Measurements from ENCODE around the gene NINL.
"Not testable (repeated sequence)": the region's sequence is repeated elsewhere in the genome, so short reads cannot be mapped to it uniquely, and the experiment has no call there.

The NINL gene

GRCh38 chr20:25600632-25601031 is 15.3 kb upstream of the NINL start:
- DNase-seq = no peak

- no peak for DNase-seq
These were observed 7.0 kb upstream of the NINL start for GRCh38 chr20:25592135-25592852.

GRCh38 chr20:25590778-25591177 is 5.4 kb upstream of the NINL start:
- not testable (repeated sequence) for DNase-seq

- DNase-seq = no peak
These were observed 3.2 kb upstream of the NINL start for GRCh38 chr20:25588491-25588890.

GRCh38 chr20:25587536-25587935 is 2.2 kb upstream of the NINL start:
- DNase-seq = no peak

- no peak for DNase-seq
These were observed 1.5 kb upstream of the NINL start for GRCh38 chr20:25586877-25587276.

GRCh38 chr20:25583607-25584006 is 1.7 kb downstream of the NINL start:
- DNase-seq = not testable (repeated sequence)

GRCh38 chr20:25580711-25581110 is 4.6 kb downstream of the NINL start:
- DNase-seq = no peak

- DNase-seq = no peak
These were observed 6.1 kb downstream of the NINL start for GRCh38 chr20:25579081-25579770.

- DNase-seq = no peak
These were observed 8.4 kb downstream of the NINL start for GRCh38 chr20:25576783-25577530.

- no peak for DNase-seq
These were observed 10.9 kb downstream of the NINL start for GRCh38 chr20:25574411-25574810.

- DNase-seq = no peak
These were observed 11.8 kb downstream of the NINL start for GRCh38 chr20:25573288-25574251.

- no peak for DNase-seq
These were observed 13.5 kb downstream of the NINL start for GRCh38 chr20:25571817-25572216.

GRCh38 chr20:25571240-25571639 is 14.1 kb downstream of the NINL start:
- DNase-seq = no peak

GRCh38 chr20:25570148-25570530 is 15.2 kb downstream of the NINL start:
- no peak for DNase-seq

GRCh38 chr20:25567286-25567685 is 18.0 kb downstream of the NINL start:
- DNase-seq = no peak

GRCh38 chr20:25566821-25567220 is 18.5 kb downstream of the NINL start:
- no peak for DNase-seq

GRCh38 chr20:25565578-25566157 is 19.7 kb downstream of the NINL start:
- DNase-seq = no peak

- DNase-seq = no peak
These were observed 21.5 kb downstream of the NINL start for GRCh38 chr20:25563876-25564275.

GRCh38 chr20:25563362-25563761 is 22.0 kb downstream of the NINL start:
- DNase-seq = no peak

- DNase-seq = not testable (repeated sequence)
These were observed 23.6 kb downstream of the NINL start for GRCh38 chr20:25561771-25562170.

GRCh38 chr20:25553819-25554296 is 31.5 kb downstream of the NINL start:
- no peak for DNase-seq
